H1 (cell line): ENCODE data around the gene MEGF11. TPM values are rescaled to one million over a fixed set of nuclear protein-coding genes. Genes with fewer than 3 reads are reported as not detected.

Experiments
- HDAC2 ChIP-seq, 2 experiments: fragments of 300-600 bp in 1 of 2; sonication (generic) in 1 of 2; IDR thresholded peaks; 2 replicates each; pipeline ENCODE4 v1.6.1; 2011 to 2012; ENCODE audit warnings: low read depth in 2 of 2, low read length in 2 of 2, mild to moderate bottlenecking in 2 of 2, moderate library complexity in 2 of 2, borderline replicate concordance in 1 of 2, inconsistent platforms in 1 of 2
- RNF2 ChIP-seq: fragments of 200-900, 300-1000 bp; sonication (generic); IDR thresholded peaks from 2 replicates; pipeline ENCODE4 v1.7.1; 2016; ENCODE audit warnings: borderline replicate concordance, low read depth, mild to moderate bottlenecking, antibody characterized with exemption, low read length; ENCODE audit not compliant: poor library complexity, severe bottlenecking; ENCODE audit errors: missing control alignments
- RXRA ChIP-seq: IDR thresholded peaks from 2 replicates; pipeline ENCODE4 v1.6.1; 2011; ENCODE audit warnings: low read depth, mild to moderate bottlenecking, low read length, moderate library complexity; ENCODE audit not compliant: insufficient read depth
- polyA plus RNA-seq, 7 experiments: library from polyadenylated mRNA; depleted of rRNA in 3 of 7; stranded (reverse) in 5 of 7; unstranded in 2 of 7; fragments of >200 nt in 5 of 7; fragments of 200-250 nt in 2 of 7; gene quantifications; 1 replicate in 5 of 7; 2 replicates in 1 of 7; 4 replicates in 1 of 7; pipeline versions ENCODE4 v1.2.1 to v1.2.3, GENCODE V29; 2011 to 2013; ENCODE audit warnings: missing spikeins in 2 of 7, mixed read lengths in 2 of 7
- total RNA-seq: library from RNA; stranded (reverse); fragmentation: NEBNext Ultra II Directional; extraction: Animal tissue kit (Norgen Biotek cat#: 25700); gene quantifications from 2 replicates; pipeline ENCODE4 v1.2.1, GENCODE V29; 2021

MEGF11 gene
- total and polyA plus RNA-seq, 2 of the 8 experiments (the other 6 are each of a cell fraction or from before 2014, with no cell fraction given): 4.4 to 4.8 TPM

- no peak for TF ChIP-seq RNF2
- no peak for TF ChIP-seq HDAC2 (IDR thresholded peaks at IDR 0.05; ENCODE audit: borderline replicate concordance in 1 of 2, low read depth in 2 of 2, low read length in 2 of 2)
- TF ChIP-seq RXRA: no peak
Observed at GRCh38 chr15:66124651-66125050, 128.9 kb downstream of the MEGF11 start (continued).
